PFSK-1 (cell line): Measurements from ENCODE around the gene POLG.

Experiments used
- FOXP2 ChIP-seq: optimal IDR thresholded peaks from 2 replicates; pipeline ENCODE3; 2011; ENCODE audit warnings: borderline replicate concordance, control low read depth, inconsistent platforms; ENCODE audit not compliant: insufficient read depth; ENCODE audit errors: extremely low read length, extremely low read depth
- POLR2AphosphoS5 ChIP-seq: IDR thresholded peaks from 2 replicates; pipeline ENCODE4 v1.6.1; 2012; ENCODE audit warnings: low read depth, mild to moderate bottlenecking, control low read depth, low read length, moderate library complexity
- SIN3A ChIP-seq: IDR thresholded peaks from 2 replicates; pipeline ENCODE4 v1.6.1; 2012; ENCODE audit warnings: mild to moderate bottlenecking, low read length, moderate library complexity, borderline replicate concordance; ENCODE audit not compliant: insufficient read depth
- TAF1 ChIP-seq: IDR thresholded peaks from 2 replicates; pipeline ENCODE4 v1.6.1; 2012; ENCODE audit warnings: low read length, control low read depth, borderline replicate concordance; ENCODE audit not compliant: insufficient read depth
- TF ChIP-seq, protein P1 (sequence below), 2 experiments: IDR thresholded peaks; 2 replicates each; pipeline versions ENCODE4 v1.6.1 to v1.8.0; 2011 to 2012; ENCODE audit warnings: low read depth in 2 of 2, low read length in 2 of 2, control low read depth in 1 of 2, inconsistent platforms in 1 of 2, mild to moderate bottlenecking in 1 of 2, moderate library complexity in 1 of 2; ENCODE audit not compliant: insufficient read depth in 1 of 2

POLG gene

DNA sequence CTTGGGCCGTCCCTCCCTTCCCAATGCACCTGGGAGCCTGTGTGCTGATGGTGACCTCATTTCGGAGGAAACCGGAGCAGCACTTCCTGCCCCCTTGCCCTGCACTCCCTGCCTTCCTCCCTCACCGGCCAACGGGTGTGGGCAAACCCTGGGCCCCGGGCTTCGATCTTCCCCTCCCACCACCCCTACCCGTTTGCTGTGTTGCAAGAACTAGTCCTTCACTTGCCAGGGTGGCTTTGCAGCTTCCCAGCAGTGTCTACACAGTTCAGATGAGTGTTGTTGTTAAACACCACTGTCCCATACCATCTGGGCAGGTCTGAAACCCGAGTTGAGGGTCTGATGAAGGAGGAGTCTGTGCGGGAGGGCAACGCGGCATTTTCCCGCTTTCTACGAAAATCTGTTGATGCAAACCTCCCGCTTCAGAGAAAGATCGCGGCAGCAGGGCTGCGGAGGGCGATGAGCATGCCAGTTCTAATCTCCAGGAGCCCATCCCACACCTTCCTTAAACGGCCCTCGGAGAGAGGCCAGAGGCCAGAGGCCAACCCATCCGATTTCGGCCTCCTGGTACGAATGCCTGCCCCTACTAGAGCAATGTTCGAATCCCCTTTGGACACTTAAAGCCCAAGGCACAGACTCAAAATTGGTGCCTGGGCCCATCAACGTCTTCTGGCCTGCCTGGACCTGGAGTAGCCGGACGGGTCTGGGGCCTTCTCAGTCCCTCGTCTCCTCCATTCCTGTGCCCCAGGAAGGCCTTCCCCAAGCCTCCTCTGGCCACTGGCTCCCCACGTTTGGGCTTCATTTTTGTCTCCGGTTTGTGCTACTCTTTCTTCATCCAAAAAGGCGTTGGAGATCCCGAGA is 35.7 kb upstream of the POLG start:
- TF ChIP-seq, protein P1, sequence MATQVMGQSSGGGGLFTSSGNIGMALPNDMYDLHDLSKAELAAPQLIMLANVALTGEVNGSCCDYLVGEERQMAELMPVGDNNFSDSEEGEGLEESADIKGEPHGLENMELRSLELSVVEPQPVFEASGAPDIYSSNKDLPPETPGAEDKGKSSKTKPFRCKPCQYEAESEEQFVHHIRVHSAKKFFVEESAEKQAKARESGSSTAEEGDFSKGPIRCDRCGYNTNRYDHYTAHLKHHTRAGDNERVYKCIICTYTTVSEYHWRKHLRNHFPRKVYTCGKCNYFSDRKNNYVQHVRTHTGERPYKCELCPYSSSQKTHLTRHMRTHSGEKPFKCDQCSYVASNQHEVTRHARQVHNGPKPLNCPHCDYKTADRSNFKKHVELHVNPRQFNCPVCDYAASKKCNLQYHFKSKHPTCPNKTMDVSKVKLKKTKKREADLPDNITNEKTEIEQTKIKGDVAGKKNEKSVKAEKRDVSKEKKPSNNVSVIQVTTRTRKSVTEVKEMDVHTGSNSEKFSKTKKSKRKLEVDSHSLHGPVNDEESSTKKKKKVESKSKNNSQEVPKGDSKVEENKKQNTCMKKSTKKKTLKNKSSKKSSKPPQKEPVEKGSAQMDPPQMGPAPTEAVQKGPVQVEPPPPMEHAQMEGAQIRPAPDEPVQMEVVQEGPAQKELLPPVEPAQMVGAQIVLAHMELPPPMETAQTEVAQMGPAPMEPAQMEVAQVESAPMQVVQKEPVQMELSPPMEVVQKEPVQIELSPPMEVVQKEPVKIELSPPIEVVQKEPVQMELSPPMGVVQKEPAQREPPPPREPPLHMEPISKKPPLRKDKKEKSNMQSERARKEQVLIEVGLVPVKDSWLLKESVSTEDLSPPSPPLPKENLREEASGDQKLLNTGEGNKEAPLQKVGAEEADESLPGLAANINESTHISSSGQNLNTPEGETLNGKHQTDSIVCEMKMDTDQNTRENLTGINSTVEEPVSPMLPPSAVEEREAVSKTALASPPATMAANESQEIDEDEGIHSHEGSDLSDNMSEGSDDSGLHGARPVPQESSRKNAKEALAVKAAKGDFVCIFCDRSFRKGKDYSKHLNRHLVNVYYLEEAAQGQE (IDR thresholded peaks at IDR 0.05; ENCODE audit: insufficient read depth in 1 of 2, low read depth in 2 of 2, low read length in 2 of 2) = no peak
- TF ChIP-seq TAF1 = no peak
- TF ChIP-seq POLR2AphosphoS5 = no peak
- TF ChIP-seq FOXP2 = no peak

DNA sequence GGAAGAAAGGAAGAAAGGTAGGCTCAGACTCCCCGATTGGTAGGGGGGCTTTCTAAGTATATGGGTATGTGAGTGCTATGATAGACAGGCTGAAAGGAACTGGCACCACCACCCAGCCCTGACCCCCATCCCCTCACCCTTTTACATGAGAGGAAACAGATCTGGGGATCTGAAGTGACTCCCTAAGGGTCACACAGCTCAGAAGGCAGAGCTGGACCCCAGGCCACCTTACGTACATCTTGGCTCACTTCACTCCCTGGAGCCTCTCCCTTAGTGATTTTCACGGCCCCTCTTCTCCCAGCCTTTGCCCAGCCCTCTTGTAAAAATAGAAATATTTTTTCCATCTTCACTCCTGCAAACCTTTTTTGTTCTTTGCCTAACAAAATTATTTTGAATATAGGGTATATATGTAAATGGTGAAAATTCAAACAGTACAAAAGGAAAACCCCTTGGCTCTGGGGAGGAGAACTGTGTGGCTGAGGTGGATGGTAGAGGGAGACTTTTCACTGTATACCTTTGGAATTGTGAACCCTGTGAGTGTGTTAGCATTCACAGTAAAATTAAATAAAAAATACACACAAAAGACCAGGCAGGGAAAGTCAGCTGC is 34.8 kb upstream of the POLG start:
- TF ChIP-seq TAF1 (no peak), SIN3A (no peak), POLR2AphosphoS5 (no peak), FOXP2 (no peak)
- TF ChIP-seq, protein P1 (IDR thresholded peaks at IDR 0.05; ENCODE audit: insufficient read depth in 1 of 2, low read depth in 2 of 2, low read length in 2 of 2) = no peak

DNA sequence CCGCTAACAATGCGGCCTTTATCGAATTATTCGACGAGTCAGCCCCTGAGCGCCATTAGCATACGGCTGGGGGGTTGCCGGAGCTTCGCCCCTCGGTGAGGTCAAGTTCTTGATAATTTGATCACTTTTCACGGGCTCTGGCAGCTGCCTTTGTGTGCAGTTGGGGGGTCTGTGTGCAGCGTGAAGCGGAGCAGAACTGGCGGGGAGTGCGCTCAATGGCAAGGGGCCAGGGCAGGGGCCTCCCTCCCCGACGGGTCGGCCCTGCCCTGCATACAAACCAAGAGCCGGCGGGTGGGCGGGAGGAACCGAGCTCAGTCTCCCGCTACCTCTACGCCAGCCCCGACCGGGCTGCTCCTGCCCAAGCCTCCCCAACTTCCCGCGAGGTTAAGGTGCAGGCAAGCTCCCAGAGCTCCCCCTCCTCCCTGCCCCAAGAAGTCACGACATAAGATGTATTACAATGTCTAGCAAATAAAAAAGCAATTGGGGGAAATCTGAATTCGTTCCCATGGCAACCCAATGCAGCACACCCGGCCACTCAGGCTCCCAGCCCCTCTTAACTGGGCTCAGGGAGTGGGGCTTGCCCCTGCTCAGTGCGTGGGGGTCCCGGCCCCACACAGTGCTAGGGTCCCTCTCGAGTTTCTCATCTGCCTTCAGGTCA is 34.1 kb upstream of the POLG start:
- TF ChIP-seq FOXP2 = no peak

DNA sequence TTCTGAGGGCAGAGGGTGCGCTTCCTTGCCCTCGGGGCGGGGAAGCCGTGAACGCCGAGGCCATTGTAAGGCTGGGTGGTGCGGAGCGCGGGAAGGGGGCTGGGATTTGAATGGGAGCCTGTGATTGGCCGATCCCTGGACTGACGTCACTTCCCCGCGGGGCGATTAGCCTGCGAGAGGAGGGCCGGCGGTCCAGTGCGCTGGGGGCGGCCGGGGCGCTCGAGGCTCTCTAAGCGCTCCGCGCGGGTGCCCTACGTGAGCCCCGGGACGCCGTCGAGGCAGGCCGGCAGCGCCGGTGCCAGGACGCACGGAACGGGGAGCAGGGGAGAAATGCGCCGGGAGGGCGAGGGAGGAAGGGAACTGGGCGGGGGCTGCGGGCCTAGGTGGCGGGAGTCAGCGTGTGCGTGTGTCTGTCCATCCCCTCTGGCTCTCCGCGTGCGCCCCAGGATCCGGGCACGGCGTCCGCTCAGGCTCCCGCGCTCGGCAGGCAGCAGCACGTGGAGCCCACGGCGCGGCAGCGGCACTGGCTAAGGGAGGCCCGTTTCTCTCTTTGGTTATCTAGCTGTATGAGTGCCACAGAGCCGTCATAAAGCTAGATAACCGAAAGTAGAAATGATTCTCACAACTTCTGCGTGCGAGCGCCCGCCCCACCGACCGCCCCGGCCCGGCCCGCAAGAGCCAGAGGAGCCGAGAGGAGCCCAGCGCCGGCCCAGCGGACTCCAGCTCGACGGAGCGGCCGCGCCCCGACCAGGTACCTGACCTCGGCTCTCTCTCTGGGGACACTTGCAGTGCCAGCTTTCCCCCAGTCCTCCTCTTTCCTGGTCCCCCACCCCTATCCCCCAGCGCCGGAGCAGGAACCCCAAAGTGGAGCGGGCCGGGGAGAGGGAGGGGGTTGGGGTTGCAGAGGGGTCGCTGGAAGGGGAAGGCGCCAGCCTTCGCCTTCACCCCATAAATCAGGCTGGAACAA is 33.1 kb upstream of the POLG start:
- TF ChIP-seq POLR2AphosphoS5 = no peak
- TF ChIP-seq, protein P1 (IDR thresholded peaks at IDR 0.05; ENCODE audit: insufficient read depth in 1 of 2, low read depth in 2 of 2, low read length in 2 of 2) = no peak

DNA sequence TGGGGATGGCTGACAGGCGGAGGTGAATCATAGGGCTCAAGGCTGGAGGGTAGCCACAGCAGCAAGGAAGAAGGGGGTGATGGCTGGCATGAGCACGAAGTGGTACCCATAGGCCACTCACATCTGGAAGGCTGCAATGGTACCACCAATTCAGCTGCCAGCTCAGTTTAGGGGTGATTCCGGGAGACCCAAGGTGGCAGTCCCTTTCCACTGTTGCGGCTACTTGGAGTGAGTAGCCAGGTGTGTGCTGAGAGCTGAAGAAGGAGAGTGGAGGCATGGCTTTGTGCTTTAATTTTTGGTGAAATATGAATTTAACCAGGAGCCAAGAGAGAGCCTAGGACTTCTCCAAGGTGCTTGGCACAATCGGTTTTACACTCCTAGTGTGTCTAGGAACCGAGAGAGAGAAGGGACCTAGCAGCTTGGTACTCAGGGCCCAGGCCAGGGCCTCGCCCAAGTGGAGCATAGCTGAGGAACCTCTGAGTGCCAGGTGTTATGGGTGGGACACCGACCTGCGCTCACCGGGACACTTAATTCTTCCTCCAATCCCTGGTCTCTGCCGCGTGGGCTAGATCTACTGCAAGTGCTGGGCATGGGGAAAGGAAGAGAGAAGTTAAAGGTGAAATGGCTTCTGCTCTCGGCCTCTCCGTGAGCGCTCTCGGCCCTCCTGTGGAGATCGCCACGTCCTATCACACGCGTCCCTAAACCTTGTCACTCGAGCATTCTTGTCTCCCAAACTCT is 32.2 kb upstream of the POLG start:
- TF ChIP-seq, protein P1 (IDR thresholded peaks at IDR 0.05; ENCODE audit: insufficient read depth in 1 of 2, low read depth in 2 of 2, low read length in 2 of 2) = no peak
- no peak for TF ChIP-seq SIN3A
- no peak for TF ChIP-seq TAF1
- TF ChIP-seq POLR2AphosphoS5 = no peak
- TF ChIP-seq FOXP2 = no peak
